HG03342 (cell line): Measurements from ENCODE around the gene TSHZ3.

Experiments
- ATAC-seq: cut with Tn5 transposase; IDR thresholded peaks from one replicate; pipeline ENCODE4 v1.9.1; 2021; ENCODE audit warnings: mild to moderate bottlenecking, moderate library complexity; ENCODE audit not compliant: unreplicated experiment

The TSHZ3 gene

DNA sequence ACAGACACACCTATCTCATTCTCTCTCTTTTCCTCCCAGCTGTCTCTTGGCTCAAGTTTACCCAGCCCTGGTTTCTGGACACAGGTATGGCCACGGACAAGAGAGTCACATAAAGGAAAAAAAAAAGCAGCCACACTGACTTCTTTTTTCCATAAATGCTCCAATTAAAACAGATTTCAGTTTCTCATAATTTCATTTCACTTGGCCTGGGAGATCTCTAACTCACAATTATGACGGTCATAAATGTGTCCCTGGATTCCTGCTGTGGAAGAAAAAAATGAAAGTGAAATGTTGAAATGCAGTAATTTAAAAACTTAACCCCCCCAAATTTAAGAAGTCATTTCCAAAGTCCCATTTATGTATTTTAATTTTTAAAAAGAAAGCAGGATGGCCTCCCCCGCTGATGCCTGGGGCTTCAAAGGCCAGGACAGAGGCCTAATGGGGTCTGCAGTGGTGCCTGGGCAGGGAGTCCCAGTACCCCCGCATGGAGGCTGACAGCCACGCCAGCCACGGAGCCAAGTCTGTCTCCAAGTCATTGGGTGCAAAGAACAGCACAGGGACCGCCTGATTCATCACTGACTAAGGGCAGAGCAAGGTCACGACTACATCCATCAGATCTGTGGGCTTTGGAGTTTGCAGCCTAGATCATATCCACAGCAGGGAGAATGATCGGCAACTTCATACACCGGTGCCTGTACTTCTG is 79.7 kb downstream of the TSHZ3 start:
- ATAC-seq, result no peak

DNA sequence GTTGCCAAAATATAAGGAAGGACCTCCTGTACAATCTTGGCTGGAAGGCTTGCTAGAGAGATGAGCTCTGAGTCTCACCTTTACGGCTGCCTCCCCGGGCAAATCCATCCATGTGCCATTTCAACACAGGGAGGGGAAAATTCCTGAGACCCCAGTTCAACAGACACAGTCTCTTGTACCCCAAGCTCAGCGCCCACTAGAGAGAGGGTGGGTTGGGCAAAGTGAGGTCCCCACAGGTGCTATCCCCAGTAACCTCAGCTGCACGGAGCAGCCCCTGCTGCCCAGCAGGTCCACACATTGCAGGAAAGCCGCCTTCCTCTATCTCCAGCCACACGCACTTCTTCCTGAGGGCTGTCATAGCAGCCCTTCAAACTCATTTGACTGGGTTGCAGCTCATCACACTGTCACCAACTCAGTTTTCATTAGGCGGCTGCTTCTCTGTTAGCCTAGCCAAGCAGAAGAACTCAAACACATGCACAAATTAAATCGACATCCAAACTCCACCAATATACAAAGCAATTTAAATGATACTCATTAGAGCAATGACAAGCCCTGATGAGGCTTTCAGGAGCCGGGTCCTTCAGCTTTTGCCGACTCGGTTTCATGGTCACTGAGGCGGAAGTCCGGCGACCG is 80.4 kb downstream of the TSHZ3 start:
- ATAC-seq, result no peak

DNA sequence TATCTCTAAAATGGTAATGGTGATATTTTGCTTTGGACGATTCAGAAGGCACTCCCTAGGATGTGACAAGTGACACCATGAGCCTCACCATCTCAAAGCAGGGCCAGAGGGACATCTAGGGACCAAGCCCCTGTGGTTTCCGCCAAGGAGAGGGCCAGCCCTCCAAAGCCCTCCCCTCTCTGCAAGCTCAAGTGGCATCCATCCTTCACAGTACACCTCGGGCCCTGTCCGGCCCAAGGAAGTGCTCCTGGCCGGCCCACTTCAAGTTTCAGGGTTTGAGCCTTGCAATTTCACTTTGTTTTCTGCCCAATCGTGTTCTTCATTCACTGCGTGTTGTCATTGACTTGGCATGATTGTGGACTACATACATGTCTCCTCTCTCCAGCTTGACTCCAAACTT is 82.5 kb downstream of the TSHZ3 start:
- ATAC-seq, result no peak

DNA sequence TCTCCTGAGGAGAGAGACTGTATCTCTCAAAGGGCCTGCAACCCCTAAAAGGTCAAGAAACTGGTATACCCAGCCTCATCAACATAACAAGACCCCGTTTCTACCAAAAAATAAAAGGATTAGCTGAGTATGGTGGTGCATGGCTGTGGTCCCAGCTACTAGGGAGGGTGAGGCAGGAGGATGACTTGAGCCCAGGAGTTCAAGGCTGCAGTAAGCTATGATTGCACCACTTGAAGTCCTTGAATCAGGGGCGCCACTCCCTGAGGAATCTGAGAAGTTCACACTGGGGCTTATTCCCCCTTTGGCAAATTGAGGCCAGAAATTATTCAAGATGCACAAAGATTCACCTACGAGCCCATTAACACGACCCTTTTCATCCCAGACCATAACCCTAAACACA is 83.0 kb downstream of the TSHZ3 start:
- ATAC-seq, result no peak

DNA sequence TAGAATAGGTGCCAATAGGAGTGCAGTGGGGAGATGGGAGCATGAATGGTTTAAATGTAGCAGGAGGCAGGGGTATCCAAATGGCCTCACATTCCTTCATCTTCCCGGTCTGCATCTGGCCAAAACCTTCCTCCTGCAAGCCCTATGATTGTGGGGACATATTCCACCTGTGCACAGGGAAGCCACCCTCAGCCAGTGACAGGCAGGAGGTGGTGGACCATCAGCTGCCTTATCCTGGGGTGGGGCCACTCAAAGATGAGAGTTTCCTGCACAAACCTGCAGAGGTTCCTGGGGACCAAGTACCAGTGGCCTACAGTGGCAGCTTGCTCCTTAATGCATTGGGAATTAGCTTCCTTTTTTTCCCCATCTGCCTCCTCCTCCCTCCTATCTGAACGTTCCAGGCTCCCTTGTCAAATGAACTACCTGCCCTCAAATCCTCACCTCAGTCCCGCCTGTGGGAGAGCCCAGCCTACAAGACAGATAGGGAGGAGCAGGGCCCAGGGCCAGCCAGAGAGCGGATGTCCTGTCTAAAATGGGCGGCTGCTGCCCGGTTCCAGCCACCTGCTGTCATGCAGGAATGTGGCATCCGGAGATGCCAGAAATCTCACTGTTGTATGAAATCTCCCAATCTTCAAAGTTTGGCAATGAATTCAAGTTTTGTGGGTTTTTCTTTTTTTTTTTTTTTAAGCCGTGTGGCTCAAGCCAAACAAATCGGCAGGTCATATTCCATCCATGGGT is 85.0 kb downstream of the TSHZ3 start:
- ATAC-seq, result no peak

DNA sequence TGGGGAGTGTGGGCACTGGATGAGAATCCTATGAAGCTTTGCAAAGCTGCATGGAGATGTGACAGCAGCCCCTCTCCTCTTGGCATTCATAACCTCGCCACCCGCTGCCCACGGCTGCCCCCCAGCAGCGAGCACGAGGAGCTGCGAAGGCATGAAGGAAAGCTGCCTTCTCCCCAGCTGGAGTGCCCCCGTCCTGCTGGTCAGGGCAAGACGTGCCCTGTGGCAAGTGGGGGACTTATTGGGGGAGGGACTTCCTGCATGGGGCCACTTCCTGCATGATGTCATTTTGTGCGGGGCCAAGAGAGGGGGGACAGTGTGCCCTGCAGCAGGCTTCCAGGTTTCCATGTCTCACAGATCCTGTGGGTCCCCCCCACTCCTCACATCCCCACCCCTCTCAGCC is 85.9 kb downstream of the TSHZ3 start:
- ATAC-seq, result no peak

DNA sequence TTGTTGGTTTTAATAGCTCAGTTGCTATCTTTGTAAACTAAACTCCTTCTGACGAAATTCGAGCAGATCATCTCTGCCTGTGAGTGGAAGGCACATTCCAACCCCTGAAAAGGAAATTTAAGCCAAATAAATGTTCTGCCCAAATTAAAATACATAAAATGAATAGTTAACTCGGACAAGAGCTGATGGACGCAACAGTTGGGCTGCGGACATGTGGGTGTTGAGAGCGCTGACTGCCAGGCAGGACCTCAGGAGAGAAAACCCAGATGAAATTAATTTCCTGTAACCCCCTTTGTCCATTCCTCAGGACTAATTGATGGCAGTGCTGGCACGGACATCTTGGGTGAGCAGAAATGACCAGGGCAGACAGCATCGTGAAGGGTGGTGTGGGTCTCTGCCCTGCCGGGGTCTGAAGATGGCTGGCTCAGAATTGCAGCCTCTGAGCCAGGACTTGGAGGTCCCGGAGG is 86.5 kb downstream of the TSHZ3 start:
- ATAC-seq, result no peak

DNA sequence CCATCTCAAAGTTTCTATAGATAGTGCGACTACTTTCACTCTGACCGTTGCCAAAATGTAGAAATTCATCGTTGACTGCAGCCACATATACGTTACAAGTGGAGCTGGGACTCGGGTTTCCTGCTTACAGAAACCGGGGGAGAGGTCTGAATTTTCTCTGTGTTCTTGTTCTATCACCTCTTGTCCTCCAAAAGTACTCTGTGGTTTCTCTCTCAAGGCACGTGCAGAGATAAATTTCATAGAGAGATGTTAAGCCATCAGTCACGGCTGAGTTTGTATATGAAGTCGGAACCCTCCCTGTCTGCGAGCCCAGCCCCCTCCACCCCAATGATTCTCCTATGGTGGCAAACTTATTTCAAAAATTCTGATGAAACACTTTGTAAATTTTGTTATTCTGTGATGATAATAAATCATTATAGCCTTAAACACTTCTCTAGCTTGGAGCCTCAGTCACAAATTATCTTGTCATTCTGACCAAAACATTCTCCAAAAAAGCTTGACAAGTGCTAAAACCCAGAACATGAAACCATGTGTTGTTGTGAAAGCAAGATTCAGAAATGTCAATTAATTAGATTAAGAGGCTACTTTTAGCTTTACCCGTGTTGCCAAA is 87.5 kb downstream of the TSHZ3 start:
- ATAC-seq, result no peak

DNA sequence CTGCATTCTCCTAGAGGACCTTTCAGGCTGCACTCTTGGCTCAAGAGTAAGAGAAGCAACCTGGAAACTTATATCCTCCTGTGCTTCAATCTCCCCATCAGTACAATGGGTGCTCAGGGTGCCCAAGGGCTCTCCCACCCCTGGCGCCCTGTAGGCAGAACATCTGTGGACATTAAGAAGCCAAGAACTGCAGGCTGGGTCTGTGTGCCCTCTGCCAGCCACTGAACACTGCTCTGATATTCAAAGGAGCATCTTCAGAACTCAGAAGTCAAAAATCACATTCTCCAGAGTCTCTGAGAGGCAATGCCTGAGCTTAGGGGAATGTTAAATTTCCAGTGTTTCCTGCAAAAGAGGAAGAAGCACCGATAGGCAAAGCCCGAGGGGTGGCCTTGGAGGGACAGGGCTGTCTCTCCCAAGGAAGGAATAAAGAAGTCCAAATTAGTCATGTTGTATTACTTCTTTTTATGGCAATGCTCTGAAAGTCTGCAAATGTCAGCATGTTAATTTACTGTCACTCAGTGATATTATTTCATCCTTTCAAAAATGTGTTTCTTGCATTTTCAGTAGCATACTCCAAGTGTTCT is 88.1 kb downstream of the TSHZ3 start:
- no peak for ATAC-seq

DNA sequence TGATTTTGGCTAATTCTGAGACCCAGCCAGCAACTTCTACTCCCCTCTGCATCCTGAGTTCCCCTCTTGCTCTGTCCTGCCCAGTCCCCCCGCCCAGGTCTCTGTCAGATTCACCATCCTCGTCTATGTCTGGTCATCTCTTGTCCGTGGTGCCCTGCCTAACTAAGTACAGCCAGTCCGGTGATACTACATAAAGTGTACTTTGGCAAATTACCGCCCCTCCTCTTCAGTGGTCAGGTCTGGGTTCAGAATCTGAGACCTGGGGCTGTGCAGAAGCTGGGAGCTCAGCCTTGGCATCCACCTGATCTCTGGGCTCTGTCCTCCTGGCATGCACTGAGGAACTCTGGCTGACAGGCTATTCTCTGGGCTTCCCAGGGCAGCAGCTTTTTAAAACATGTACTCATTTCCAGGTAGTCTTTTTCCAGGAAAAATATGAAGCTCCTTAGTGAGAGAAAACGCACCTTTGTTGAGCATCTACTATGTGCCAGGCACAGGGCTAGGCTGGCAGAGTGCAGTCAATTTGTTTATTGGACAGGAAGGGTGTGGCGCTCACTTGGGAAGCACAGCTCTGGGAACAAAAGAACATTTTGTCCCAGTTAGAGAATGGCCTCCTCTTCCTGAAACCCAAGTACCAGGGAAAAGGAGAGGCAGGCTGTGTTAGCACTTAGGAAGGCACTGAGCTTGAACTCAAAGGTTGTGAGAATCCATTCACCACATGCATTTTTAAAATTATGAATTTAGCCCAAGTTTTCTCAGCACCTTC is 88.9 kb downstream of the TSHZ3 start:
- no peak for ATAC-seq

DNA sequence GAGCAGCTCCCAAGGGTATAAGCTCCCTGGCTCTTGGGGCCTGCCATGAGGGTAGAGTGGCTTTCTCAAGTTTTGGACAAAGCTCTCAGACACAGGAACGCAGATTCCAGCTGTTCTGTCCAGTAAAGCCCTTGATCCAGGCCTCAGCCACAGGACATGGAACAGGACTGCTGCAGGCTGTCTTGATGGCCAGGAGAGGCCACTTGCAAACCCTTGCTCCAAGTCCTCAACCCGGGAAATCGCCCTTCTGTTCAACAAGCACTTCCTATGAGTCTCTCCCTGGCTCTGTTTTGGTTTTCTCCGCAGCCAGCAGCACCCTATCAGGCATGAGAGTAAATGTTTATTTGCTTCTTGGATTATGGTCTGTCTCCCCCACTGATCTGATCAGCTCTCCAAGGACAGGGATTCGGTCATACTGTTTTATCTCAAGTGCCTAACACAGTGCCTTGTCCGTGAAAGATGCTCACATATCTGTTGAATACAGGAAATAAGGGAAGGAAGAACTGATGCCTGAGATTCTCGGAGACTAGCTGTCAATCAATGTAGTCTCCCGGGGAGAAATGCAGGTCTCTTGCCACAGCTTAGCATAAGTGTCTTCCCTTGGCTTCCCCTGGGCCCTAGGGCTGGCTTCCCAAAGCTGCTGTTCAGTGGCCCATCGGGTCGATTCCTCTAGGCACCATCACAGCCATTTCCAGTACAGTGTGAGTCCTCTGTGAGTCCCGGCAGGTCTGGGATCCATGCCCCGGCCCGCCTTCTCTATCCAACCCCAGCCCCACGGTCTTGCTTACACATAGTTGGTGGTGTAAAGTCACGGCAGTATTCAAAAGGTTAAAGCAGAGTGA is 90.8 kb downstream of the TSHZ3 start:
- no peak for ATAC-seq

DNA sequence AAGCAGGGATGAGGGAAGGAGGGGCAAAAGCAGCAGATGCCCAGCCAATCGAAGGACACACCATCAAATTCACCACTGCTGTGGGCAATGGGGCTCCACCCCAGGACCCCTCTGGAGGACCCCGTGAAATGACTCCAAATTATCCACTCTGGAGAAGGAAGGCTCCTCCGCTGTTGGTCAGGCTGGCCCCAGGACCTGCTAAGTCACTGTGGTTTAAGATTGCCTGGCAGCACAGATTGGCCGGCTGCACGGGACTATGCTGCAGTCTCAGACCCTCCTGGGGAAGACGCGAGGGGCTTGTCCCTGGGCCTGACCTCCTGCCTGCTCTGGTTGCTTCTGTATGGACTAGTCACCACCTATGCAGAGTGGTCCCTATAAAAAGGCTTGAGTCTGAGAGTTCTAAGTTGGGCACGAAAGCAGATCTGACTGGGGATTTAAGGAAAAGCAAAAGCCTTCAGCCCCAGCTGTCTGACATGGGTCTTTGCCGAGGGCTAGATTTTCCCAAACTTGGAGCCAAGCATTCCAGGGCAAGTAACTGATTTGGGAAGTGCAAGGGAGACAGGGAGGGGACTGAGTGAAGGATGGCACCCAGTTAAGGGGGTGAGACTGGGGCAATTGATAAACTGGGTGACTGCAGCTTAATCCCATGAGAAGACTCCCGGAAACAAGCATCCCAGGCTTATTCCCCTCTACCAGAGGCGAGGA is 91.7 kb downstream of the TSHZ3 start:
- ATAC-seq, result no peak

DNA sequence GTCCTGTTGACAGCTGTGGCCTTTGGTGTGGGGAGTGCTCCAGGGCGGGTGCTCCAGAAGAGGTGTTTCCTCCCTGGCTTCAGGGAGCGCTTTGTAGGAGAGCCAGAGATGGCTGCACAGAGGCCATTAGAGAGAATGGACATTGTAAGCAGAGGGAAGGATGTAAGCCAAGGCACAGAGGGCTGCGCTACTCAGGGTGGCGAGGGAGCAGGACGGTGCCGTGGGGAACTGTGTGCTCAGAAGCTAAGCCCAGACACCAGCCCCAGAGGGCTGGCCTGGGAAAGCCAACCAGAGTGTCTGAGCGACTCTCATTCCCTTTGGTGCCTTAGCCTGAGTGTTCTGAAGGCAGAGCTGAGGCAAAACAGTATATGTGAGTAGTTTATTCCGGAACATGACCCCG is 92.2 kb downstream of the TSHZ3 start:
- ATAC-seq, result no peak

DNA sequence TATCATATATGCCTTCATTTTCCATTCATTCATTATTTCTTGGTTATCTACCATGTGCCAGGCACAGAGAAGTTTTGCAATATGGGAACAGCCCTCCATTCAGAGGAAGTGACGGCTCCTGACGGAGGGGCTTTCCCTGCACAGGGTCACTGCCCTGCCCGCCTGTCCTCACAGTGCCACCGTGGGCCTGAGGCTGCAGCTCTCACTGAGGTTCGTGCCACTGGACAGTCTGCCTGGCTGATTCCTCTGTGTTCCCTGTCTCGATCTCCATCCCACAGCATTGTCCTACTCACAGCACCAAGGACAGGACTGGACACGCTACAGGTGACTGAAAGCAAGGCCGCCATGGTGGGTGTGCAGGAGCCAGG is 92.7 kb downstream of the TSHZ3 start:
- ATAC-seq, result no peak

DNA sequence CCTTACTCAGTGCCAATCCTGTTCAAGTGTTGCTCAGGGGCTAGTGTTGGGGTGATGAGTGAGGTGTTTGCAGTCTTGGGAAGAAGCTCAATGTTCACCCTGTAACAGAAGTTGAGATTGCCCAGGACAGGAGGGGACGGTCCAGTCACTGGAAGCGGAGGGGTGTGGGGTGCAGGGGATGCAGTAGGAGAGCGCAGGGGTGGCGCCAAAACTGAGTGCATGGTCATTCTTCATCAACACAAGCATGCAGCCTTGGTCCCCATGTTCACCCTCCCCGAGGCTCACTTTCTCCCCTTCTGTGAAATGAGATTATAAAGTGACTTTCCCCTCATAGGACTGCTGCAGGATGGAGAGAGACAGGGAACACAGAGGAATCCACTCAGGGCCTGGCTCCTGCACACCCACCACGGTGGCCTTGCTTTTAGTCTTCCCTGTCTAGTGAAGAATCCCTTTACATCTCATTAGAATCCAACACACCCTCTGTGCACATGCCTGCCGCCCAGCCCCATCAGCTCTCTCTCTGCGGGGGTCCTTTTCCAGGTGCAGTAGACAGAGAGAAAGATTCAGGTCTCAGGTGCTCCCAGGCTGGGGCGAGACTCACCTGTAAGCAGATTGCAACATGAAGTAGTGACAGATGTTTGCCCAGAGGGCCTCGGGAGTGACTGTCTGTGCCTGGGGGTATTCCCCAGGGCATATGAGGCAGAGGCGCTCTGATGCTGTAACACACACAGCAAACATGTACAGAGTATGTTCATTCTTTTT is 93.2 kb downstream of the TSHZ3 start:
- ATAC-seq, result no peak

DNA sequence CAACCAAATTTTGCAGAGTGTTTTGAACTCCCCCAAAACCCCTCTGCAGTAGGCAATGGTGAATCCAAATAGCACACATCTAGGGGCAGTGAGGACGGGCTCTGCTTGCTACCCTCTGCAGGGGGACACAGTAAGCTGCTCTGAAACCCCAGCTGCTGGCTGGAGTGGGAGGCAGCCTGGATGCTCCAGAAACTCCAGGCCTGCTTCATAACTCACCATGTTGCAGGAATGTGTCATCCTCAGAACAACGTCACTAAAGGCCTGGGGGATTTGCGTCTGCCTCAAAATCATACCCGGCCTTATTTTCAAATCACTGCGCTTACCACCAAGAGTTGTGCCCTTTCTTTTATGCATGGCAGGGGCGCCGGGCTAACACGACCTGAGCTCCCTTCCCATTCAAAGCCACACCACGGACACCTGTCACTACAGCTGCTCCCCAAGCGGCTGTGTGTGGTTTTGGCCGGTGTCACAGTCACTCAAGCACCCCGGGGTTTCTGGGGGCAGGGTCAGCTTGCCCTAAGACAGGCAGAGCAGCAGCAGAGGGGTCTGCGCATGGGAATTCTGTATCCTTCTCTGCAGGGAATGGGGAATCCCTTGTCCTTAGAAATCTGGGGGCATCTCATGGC is 93.9 kb downstream of the TSHZ3 start:
- ATAC-seq, result no peak

DNA sequence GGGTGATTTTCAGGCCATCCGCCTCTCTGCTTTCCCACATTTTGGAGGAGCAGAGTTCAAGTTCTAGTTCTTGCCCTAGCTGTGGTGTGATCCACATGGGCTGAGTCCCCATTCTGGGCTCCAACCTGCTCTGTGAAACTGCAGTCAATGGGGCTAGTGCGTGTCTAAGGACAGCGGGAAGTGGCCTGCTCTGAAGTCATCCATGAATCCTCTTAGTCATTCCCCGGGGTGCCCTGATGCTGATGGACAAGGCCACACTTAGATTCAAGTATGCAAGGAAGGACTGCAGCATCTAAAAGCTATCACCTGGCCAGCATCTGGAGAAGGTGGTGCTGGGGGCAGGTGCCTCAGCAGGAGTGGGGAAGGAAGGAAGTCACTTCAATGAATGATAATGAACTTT is 94.6 kb downstream of the TSHZ3 start:
- no peak for ATAC-seq

DNA sequence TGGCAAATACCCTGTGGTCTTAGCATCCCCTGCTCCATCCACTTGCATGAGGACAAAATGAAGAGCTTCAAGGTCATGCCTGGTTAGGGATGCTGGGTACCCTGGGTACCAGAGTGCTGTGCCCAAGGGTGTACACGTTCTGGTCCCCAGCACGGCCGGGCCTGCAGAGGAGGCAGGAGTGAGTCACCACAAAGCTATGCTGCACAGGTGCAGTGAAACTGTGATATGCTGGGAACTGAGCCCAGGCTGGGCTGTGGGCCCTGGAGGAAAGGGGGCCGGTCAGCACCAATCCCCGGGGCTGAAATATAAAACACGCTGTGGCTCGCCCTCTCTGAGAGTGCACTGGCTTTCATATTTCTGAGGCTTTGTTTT is 95.1 kb downstream of the TSHZ3 start:
- ATAC-seq, result no peak
